Amniotic stem cell (primary cell): ENCODE measurements around the gene UBXN11.

ENCODE experiments used
- DNase-seq: peaks from one replicate; lab custom pipeline; 2025; lab: John Stamatoyannopoulos, UW

The UBXN11 gene

GRCh38 chr1:26268290-26269197 is 37.9 kb downstream of the UBXN11 start:
- DNase-seq = no peak

GRCh38 chr1:26265405-26265804 is 41.0 kb downstream of the UBXN11 start:
- no peak for DNase-seq

- no peak for DNase-seq
Measured at GRCh38 chr1:26263212-26263611, 43.2 kb downstream of the UBXN11 start.

- no peak for DNase-seq
Measured at GRCh38 chr1:26259578-26259977, 46.9 kb downstream of the UBXN11 start.

DNA sequence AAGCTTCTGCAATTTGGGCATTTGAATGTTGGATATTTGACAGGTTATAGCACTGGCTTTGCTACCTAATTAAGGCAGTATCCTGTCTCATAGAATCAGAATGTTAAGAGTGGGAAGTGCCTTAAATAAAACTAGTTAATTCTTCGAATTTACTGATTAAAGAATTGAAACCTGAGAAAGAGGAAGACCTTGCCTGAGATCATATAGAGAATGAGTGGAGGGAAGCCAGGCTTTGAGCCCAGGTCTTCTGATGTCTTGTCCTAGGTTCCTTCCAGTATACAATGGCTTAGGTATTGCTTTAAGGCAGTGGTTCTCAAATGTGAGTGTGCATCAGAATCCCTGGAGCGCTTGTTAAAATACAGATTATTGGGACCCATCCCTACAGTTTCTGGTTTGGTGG is 47.4 kb downstream of the UBXN11 start:
- DNase-seq = no peak

- no peak for DNase-seq
Measured at GRCh38 chr1:26257222-26257621, 49.2 kb downstream of the UBXN11 start.

DNA sequence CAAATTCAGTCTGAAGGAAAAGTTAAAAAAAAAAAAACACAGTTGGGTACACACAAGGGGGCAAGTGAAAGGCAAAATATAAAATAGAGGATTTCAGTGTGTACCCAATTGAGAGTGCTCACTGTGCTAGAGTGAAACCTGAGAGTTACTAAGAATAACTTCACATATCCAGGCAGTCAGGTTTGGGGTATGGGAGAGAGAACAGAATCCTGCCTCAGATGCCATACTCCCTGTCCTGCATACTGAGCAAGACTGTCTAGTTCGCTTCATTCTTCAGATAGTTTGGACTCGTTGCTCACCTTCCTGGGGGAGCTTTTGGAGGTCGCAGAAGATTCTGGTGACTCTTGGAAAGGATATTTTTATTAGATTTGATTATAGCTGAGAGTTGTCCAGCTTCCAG is 52.0 kb downstream of the UBXN11 start:
- no peak for DNase-seq

DNA sequence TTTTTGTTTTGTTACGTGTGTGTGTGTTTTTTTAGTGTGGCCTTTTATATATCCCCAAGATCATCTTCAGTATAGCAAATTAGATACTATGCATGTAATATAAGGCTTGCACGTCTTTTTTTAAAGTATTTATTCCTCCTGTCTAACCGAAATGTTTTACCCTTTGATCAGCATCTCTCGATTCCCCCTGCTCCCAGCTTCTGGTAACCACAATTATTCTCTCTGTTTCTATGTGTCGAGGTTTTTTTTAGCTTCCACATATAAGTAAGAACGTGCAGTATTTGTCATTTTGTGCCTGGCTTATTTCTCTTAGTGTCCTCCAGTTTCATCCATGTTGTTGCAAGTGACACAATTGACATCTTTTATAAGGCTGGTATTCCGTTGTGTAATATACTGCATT is 53.7 kb downstream of the UBXN11 start:
- no peak for DNase-seq

- DNase-seq = no peak
Measured at GRCh38 chr1:26239936-26240335, 66.5 kb downstream of the UBXN11 start.

DNA sequence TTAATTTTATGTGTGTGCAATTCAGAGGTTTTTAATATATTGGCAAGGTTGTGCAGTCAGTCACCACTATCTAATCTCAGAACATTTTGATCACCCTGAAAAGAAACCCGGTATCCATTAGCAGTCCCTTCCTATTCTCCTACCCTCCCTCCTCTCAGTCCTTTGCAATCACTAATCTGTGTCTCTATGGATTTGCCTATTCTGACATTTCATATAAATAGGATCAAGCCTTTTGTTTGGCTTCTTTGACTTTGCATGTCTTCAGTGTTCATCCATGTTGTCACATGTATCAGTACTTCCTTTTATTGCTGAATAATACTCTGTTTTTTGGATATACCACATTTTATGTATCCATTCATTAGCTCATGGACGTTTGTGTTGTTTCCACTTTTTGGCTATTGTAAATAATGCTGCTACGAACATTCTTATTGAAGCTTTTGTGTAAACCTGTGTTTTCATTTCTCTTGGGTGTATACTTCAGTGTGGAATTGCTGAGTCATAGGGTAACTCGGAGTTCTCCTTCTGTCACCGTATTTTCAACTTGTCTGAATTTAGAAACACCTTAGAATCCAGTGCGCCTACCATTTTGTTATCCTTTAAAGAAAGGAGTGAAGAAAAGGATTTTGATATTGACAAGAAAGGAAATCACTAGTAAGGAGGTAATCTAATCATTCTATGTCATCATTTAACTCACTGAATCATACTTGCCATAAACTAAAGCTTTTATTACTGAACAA is 69.0 kb downstream of the UBXN11 start:
- no peak for DNase-seq

DNA sequence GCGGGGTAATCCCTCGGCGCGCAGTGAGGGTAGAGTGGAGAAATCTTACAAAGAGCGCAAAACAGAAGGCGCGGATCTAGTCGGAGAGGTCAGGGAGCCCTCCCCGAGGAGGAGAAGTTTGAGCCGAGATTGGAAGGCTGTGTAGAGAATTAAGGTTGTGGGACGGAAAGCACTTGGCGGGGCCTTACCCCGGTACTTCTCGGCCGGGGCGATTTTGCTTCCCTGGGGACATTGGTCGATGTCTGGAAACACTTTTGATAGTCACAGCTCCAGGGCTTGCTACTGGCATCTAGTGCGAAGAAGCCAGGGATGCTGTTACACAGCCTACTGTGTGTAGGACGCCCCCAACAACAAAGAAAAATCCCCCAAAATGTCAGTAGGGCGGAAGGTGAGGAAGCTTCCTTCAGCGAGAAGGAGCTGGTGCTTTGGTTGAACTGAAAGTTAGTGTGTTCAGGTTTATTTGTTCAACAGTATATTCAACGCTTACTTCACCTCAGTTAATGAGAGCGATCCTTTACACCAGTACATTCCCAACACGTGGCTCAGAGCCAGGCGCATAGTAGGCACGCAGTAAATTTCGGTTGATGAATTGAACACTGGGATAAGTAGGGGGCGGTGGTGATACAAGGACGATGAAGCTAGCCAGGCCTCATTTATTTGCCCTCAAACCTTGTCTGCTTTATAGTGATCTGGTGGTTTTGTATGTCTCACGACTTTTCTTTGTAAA is 71.6 kb downstream of the UBXN11 start:
- DNase-seq = no peak

DNA sequence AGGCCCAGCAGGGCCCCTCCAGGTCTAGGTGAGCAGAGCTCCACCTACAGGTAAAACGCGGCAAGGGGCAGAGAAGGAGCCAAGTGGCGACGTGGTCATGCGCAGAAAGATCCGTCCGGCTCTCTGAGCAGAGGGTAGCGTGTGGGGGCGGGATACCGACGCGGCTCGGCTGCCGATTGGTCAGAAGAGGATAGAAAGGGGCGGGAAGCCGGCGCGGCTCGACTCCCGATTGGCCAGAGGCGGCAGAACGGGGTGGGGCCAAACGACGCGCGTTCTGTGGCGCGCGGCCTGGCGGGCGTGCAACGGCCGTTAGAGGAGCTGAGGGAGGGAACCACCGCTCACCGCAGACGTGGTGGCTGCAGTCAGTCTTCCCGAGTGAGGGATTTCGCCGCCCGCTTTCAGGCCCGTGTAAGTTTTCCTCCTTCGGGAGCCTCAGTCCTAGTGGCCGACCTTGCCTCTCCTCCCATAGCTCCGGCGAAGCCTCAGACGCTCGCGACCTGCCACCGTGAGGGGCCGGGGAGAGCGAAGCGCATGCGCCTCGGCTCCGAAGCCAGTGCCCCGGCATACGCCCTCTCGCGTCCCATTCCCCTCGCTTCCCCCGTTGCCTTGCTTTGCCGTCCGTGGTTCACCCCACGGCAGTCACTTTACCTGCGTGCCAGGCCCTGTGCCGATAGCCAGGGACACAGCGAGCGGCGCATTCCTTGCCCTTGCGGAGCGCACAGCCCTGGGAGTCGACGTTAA is 72.4 kb downstream of the UBXN11 start, which contains the start of gene CEP85:
CEP85 (plus strand) TSS at position 298 of the 741 bp plus-strand sequence. CDS start 5,584 bp downstream, outside the sequence.
- DNase-seq = peak; percentile 98
